ENCODE data around the gene CBX5. TPM values are rescaled to one million over a fixed set of nuclear protein-coding genes. Genes with fewer than 3 reads are reported as not detected.
A peak's percentile ranks its signal among the peaks of the same experiment; 100 is the strongest.

The CBX5 gene
- total and polyA plus RNA-seq, 9 of the 15 experiments (the other 6 are each of a cell fraction or from before 2014, with no cell fraction given) = 32.6 to 102 (median 59.2) TPM

- TF ChIP-seq RBM15 (IDR thresholded peaks at IDR 0.05; ENCODE audit: insufficient read depth, low read length) (no peak), MLLT1 (IDR thresholded peaks at IDR 0.05) (peak; percentile 35 to 44; a peak in 2 of 4 replicates), ZNF778 (CRISPR knock-in tag; IDR thresholded peaks at IDR 0.05) (no peak), TCF7 (IDR thresholded peaks at IDR 0.05; ENCODE audit: borderline replicate concordance) (no peak), HSF4 (CRISPR knock-in tag; IDR thresholded peaks at IDR 0.05; ENCODE audit: borderline replicate concordance) (no peak), TFE3 (CRISPR knock-in tag; IDR thresholded peaks at IDR 0.05) (no peak), L3MBTL2 (IDR thresholded peaks at IDR 0.05) (peak; percentile 53), HMG20A (CRISPR knock-in tag; conservative IDR thresholded peaks at IDR 0.05) (no peak), PHB (CRISPR knock-in tag; IDR thresholded peaks at IDR 0.05) (no peak), ZBTB5 (IDR thresholded peaks at IDR 0.05) (no peak), TARDBP (IDR thresholded peaks at IDR 0.05) (no peak), TAF9B (IDR thresholded peaks at IDR 0.05; ENCODE audit: partially characterized antibody) (no peak), SMARCB1 (IDR thresholded peaks at IDR 0.05; ENCODE audit: insufficient read length, low read depth) (no peak)
- TF ChIP-seq, protein P1, sequence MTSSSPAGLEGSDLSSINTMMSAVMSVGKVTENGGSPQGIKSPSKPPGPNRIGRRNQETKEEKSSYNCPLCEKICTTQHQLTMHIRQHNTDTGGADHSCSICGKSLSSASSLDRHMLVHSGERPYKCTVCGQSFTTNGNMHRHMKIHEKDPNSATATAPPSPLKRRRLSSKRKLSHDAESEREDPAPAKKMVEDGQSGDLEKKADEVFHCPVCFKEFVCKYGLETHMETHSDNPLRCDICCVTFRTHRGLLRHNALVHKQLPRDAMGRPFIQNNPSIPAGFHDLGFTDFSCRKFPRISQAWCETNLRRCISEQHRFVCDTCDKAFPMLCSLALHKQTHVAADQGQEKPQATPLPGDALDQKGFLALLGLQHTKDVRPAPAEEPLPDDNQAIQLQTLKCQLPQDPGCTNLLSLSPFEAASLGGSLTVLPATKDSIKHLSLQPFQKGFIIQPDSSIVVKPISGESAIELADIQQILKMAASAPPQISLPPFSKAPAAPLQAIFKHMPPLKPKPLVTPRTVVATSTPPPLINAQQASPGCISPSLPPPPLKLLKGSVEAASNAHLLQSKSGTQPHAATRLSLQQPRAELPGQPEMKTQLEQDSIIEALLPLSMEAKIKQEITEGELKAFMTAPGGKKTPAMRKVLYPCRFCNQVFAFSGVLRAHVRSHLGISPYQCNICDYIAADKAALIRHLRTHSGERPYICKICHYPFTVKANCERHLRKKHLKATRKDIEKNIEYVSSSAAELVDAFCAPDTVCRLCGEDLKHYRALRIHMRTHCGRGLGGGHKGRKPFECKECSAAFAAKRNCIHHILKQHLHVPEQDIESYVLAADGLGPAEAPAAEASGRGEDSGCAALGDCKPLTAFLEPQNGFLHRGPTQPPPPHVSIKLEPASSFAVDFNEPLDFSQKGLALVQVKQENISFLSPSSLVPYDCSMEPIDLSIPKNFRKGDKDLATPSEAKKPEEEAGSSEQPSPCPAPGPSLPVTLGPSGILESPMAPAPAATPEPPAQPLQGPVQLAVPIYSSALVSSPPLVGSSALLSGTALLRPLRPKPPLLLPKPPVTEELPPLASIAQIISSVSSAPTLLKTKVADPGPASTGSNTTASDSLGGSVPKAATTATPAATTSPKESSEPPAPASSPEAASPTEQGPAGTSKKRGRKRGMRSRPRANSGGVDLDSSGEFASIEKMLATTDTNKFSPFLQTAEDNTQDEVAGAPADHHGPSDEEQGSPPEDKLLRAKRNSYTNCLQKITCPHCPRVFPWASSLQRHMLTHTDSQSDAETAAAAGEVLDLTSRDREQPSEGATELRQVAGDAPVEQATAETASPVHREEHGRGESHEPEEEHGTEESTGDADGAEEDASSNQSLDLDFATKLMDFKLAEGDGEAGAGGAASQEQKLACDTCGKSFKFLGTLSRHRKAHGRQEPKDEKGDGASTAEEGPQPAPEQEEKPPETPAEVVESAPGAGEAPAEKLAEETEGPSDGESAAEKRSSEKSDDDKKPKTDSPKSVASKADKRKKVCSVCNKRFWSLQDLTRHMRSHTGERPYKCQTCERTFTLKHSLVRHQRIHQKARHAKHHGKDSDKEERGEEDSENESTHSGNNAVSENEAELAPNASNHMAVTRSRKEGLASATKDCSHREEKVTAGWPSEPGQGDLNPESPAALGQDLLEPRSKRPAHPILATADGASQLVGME (CRISPR knock-in tag; IDR thresholded peaks at IDR 0.05) = 0 out of 2 replicates have a peak, but pooled peaks have one; percentile 62
- TF ChIP-seq, protein P2, sequence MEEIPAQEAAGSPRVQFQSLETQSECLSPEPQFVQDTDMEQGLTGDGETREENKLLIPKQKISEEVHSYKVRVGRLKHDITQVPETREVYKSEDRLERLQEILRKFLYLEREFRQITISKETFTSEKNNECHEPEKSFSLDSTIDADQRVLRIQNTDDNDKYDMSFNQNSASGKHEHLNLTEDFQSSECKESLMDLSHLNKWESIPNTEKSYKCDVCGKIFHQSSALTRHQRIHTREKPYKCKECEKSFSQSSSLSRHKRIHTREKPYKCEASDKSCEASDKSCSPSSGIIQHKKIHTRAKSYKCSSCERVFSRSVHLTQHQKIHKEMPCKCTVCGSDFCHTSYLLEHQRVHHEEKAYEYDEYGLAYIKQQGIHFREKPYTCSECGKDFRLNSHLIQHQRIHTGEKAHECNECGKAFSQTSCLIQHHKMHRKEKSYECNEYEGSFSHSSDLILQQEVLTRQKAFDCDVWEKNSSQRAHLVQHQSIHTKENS (CRISPR knock-in tag; IDR thresholded peaks at IDR 0.05) = no peak
These were observed 27.2 kb upstream of the CBX5 start (continued) for GRCh38 chr12:54306925-54307741.
